HT1080 (cell line): Measurements from ENCODE around the gene COL21A1. TPM values are rescaled to one million over a fixed set of nuclear protein-coding genes. Genes with fewer than 3 reads are reported as not detected.

Experiments
- DNase-seq: peaks from one replicate; pipeline ENCODE4 v3.0.0-alpha.2; 2015; ENCODE audit warnings: low read depth
- total RNA-seq: library from RNA; depleted of rRNA; stranded (reverse); fragments of >200 nt; shearing (Covaris generic); gene quantifications from 2 replicates; pipeline ENCODE4 v1.2.3, GENCODE V29; 2014

The COL21A1 gene
- total RNA-seq, 1 experiment from 2014 or later, result 0.08 TPM

GRCh38 chr6:56051202-56051598 lies 196.2 kb downstream of the COL21A1 start:
- DNase-seq, result no peak

- DNase-seq, result no peak
These were observed 196.7 kb downstream of the COL21A1 start for GRCh38 chr6:56050530-56051201.

GRCh38 chr6:56048601-56049000 lies 198.8 kb downstream of the COL21A1 start:
- no peak for DNase-seq

- no peak for DNase-seq
These were observed 199.3 kb downstream of the COL21A1 start for GRCh38 chr6:56047931-56048540.

GRCh38 chr6:56046576-56046975 lies 200.8 kb downstream of the COL21A1 start:
- DNase-seq, result peak; percentile 87

GRCh38 chr6:56043761-56044160 lies 203.6 kb downstream of the COL21A1 start:
- DNase-seq, result no peak

- no peak for DNase-seq
These were observed 204.3 kb downstream of the COL21A1 start for GRCh38 chr6:56043076-56043475.

- no peak for DNase-seq
These were observed 205.8 kb downstream of the COL21A1 start for GRCh38 chr6:56041591-56041990.

- DNase-seq, result no peak
These were observed 206.5 kb downstream of the COL21A1 start for GRCh38 chr6:56040889-56041301.

- DNase-seq, result peak; percentile 34
These were observed 207.2 kb downstream of the COL21A1 start for GRCh38 chr6:56040223-56040622.

GRCh38 chr6:56038764-56039163 lies 208.6 kb downstream of the COL21A1 start:
- DNase-seq, result no peak

- DNase-seq, result no peak
These were observed 209.8 kb downstream of the COL21A1 start for GRCh38 chr6:56037601-56038000.

GRCh38 chr6:56036916-56037600 lies 210.3 kb downstream of the COL21A1 start:
- no peak for DNase-seq

GRCh38 chr6:56033401-56033800 lies 214.0 kb downstream of the COL21A1 start:
- DNase-seq, result no peak

GRCh38 chr6:56032715-56033260 lies 214.6 kb downstream of the COL21A1 start:
- DNase-seq, result no peak

- no peak for DNase-seq
These were observed 219.5 kb downstream of the COL21A1 start for GRCh38 chr6:56027865-56028264.

GRCh38 chr6:56026455-56027180 lies 220.8 kb downstream of the COL21A1 start:
- no peak for DNase-seq

- DNase-seq, result no peak
These were observed 221.6 kb downstream of the COL21A1 start for GRCh38 chr6:56025795-56026194.

- DNase-seq, result no peak
These were observed 222.4 kb downstream of the COL21A1 start for GRCh38 chr6:56024931-56025330.

- no peak for DNase-seq
These were observed 223.6 kb downstream of the COL21A1 start for GRCh38 chr6:56023829-56024228.

- DNase-seq, result peak; percentile 26
These were observed 224.7 kb downstream of the COL21A1 start for GRCh38 chr6:56022678-56023077.

GRCh38 chr6:56021943-56022342 lies 225.4 kb downstream of the COL21A1 start:
- no peak for DNase-seq
